ENCODE results near the gene RAB10.
"Not testable (repeated sequence)": the region's sequence is repeated elsewhere in the genome, so short reads cannot be mapped to it uniquely, and the experiment has no call there.

Gene RAB10

DNA sequence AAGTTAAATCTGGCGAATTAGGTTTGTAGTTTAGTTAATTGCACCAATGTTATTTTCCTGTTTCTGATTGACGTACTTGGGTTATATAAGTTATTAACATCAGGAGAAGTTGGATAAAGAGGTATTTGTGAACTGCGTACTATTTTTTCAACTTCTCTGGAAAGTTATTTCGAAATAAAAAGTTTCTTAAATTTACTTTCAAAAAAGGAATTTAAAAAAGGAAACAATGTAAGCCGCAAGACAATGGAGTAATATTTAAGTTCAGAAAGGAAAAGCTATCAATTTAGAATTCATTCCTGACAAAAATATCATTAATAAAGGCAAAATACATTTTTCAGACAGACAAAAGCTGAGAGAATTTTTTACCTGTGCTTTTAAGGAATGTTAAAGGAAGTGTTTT is 47.7 kb downstream of the RAB10 start:
- DNase-seq (ENCODE audit: insufficient read length, low spot score) (no peak), FAIRE-seq (no peak)
- TF ChIP-seq, protein P1, sequence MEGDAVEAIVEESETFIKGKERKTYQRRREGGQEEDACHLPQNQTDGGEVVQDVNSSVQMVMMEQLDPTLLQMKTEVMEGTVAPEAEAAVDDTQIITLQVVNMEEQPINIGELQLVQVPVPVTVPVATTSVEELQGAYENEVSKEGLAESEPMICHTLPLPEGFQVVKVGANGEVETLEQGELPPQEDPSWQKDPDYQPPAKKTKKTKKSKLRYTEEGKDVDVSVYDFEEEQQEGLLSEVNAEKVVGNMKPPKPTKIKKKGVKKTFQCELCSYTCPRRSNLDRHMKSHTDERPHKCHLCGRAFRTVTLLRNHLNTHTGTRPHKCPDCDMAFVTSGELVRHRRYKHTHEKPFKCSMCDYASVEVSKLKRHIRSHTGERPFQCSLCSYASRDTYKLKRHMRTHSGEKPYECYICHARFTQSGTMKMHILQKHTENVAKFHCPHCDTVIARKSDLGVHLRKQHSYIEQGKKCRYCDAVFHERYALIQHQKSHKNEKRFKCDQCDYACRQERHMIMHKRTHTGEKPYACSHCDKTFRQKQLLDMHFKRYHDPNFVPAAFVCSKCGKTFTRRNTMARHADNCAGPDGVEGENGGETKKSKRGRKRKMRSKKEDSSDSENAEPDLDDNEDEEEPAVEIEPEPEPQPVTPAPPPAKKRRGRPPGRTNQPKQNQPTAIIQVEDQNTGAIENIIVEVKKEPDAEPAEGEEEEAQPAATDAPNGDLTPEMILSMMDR (IDR thresholded peaks at IDR 0.05; ENCODE audit: insufficient read depth, missing control alignments): no peak

DNA sequence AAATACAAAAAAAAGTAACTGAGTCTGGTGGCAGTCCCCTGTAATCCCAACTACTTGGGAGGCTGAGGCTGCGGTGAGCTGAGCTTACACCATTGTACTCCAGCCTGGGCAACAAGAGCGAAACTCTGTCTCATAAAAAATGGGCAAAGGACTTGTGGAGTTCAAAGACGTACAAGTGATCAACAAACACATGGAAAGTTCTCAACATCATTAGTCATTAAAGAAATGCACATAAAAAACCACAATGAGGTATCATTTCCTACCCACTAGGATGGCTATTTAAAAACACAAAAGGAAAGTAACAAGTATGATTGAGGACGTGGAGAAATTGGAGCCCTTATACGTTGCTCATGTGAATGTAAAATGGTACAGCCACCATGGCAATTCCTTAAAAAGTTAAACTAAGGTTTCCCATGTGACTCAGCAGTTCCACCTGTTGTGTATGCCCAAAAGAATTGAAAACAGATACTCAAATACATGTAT is 52.3 kb downstream of the RAB10 start:
- DNase-seq (ENCODE audit: insufficient read length, low spot score): no peak
- TF ChIP-seq, protein P1 (IDR thresholded peaks at IDR 0.05; ENCODE audit: insufficient read depth, missing control alignments): no peak
- FAIRE-seq: no peak

DNA sequence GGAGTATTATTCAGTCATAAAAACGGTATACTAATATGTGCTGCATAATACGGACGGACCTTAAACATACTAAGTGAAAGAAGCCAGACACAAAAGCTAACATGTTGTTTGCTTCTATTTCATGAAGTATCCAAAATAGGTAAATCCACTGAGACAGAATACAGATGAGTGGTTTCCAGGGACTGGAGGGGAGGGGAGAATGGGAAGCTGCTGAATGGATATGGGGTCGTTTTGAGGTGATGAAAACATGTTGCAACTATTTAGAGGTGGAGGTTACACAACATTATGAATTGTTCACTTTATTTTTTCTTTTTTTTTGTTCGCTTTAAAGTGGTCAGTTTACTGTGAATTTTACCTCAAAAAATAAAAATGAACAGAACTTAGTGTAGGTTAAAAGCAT is 52.9 kb downstream of the RAB10 start:
- no peak for FAIRE-seq
- TF ChIP-seq, protein P1 (IDR thresholded peaks at IDR 0.05; ENCODE audit: insufficient read depth, missing control alignments): no peak
- no peak for DNase-seq (ENCODE audit: insufficient read length, low spot score)

DNA sequence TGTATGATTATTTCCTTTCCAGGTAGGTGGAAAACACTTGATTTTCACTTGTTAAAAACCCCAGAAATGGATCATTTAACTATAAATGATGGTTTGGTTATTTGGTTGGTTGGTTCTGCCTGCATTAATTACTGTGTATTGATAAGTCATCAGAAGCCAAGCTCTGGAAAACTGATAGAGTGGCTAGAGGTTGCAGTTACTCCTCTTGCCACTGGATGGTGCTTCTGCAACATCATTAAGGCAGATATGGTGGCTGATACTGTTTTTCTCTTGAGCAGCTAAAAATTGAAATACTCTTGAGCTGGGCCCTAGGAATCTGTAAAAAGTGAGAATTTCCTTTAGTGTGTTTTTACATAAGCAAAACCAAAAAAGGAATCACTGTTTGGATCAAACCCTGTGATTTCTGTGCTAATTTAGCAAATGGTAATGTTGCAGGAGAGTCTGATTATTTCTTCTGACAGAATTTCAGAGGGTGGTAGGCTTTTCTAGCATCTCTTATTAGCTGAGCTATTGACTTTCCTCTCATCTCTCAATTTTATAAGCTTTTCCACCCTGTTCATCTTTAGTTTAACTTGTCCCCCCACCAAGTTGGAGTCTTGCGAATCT is 54.3 kb downstream of the RAB10 start:
- TF ChIP-seq, protein P1 (IDR thresholded peaks at IDR 0.05; ENCODE audit: insufficient read depth, missing control alignments): peak; percentile 79
- FAIRE-seq: peak; percentile 66
- DNase-seq (ENCODE audit: insufficient read length, low spot score): no peak

DNA sequence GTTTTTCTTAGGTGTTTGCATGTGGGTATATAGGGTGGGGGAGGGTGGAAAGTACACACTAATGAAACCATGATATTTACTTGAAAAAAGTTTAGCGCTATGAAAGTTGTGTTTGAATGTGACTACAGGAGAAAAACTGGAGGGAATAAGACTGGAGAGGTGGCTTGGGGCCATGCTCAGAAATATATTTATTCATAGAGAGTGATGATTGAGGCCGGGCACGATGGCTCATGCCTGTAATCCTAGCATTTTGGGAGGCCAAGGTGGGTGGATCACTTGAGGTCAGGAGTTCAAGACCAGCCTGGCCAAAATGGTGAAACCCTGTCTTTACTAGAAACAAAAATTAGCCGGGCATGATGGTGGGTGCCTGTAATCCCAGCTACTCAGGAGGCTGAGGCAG is 55.0 kb downstream of the RAB10 start:
- DNase-seq (ENCODE audit: insufficient read length, low spot score); FAIRE-seq: not testable (repeated sequence)

DNA sequence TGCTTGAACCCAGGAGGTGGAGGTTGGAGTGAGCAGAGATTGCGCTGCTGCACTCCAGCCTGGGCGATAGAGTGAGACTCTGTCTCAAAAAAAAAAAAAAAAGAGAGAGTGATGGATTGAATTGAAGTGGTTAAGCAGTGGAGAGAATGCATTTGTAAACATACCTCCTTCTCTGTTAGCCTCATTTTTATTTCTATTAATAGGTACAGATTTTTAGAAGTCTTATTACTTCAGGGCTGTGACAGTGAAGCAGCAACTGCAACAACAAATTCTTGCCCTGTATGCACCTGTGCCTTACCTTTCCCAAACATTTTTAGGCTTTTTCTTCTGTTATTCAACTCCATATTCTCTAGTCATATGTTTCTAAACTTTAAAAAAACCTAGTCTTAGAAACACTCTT is 55.5 kb downstream of the RAB10 start:
- TF ChIP-seq, protein P1 (IDR thresholded peaks at IDR 0.05; ENCODE audit: insufficient read depth, missing control alignments): no peak
- FAIRE-seq (no peak), DNase-seq (ENCODE audit: insufficient read length, low spot score) (no peak)

DNA sequence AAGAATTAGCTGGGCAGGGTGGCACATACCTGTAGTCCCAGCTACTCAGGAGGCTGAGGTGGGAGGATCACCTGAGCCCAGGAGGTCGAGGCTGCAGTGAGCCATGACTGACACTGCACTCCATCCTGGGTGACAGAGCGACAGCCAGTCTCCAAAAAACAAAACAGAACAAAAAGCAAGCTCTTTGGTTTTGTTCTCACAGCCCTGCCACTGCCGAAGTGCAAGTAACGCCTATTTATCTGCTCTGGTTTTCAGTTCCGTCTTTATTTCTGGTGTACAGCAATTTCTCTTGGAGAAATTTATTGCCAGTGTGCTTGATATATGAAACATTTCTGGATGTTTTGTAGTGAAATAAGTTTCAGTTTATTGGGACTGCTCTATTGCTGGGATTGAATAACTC is 61.9 kb downstream of the RAB10 start:
- TF ChIP-seq, protein P1 (IDR thresholded peaks at IDR 0.05; ENCODE audit: insufficient read depth, missing control alignments): no peak
- FAIRE-seq (no peak), DNase-seq (ENCODE audit: insufficient read length, low spot score) (no peak)

DNA sequence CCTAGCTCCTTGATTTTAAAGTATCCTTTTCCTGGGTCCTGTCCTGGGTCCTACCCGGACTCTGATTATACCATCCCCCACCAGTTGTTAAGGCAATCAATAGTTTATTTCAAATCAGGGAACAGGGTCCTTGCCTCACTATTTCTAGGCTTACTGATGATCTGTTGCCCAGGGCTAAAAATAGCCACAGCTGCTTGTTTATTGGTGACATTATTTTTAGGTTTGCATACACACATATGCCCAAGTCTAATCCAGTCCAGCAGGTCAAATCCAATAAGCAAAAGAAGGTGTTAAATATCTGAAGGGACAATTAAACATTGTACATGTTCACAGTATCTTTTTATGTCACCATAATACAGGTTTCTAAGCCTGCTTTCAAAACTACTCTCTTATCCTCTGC is 66.0 kb downstream of the RAB10 start:
- peak; percentile 95 for FAIRE-seq

More for the DNA sequence above, 66.0 kb downstream of the RAB10 start:
- TF ChIP-seq, protein P1 (IDR thresholded peaks at IDR 0.05; ENCODE audit: insufficient read depth, missing control alignments): no peak
- no peak for DNase-seq (ENCODE audit: insufficient read length, low spot score)
